Brain microvascular endothelial cell (primary cell): ENCODE measurements around the gene STRADA.

Source experiments
- DNase-seq: peaks from one replicate; pipeline ENCODE4 v3.0.0-alpha.2; 2020
- H3K27ac ChIP-seq: fragments of 250-450 bp; sonication (Bioruptor Pico); 2 replicates; pipeline ENCODE4 v1.5.1; 2020; ENCODE audit warnings: mild to moderate bottlenecking, moderate library complexity
- H3K27me3 ChIP-seq: fragments of 250-450 bp; sonication (Bioruptor Pico); replicated peaks from 2 replicates; pipeline ENCODE4 v1.5.1; 2020; ENCODE audit warnings: mild to moderate bottlenecking
- H3K36me3 ChIP-seq: fragments of 250-450 bp; sonication (Bioruptor Pico); replicated peaks from 2 replicates; pipeline ENCODE4 v1.5.1; 2020; ENCODE audit warnings: mild to moderate bottlenecking
- H3K4me3 ChIP-seq: 2 replicates; pipeline ENCODE4 v1.5.1; 2011; ENCODE audit warnings: low read depth, mild to moderate bottlenecking, control low read depth, low read length, moderate library complexity
- CTCF ChIP-seq: IDR thresholded peaks from 2 replicates; pipeline ENCODE4 v1.5.1; 2011; ENCODE audit warnings: low read depth, mild to moderate bottlenecking, moderate library complexity, low read length, control low read depth, inconsistent platforms; ENCODE audit errors: missing control alignments
- in situ Hi-C: cut with HindIII; loops from 2 replicates; pipeline ENCODE4 v1.10.0; 2017; ENCODE audit warnings: low sequenced_read_pairs, low pct_ligation_motif_present

The STRADA gene

DNA sequence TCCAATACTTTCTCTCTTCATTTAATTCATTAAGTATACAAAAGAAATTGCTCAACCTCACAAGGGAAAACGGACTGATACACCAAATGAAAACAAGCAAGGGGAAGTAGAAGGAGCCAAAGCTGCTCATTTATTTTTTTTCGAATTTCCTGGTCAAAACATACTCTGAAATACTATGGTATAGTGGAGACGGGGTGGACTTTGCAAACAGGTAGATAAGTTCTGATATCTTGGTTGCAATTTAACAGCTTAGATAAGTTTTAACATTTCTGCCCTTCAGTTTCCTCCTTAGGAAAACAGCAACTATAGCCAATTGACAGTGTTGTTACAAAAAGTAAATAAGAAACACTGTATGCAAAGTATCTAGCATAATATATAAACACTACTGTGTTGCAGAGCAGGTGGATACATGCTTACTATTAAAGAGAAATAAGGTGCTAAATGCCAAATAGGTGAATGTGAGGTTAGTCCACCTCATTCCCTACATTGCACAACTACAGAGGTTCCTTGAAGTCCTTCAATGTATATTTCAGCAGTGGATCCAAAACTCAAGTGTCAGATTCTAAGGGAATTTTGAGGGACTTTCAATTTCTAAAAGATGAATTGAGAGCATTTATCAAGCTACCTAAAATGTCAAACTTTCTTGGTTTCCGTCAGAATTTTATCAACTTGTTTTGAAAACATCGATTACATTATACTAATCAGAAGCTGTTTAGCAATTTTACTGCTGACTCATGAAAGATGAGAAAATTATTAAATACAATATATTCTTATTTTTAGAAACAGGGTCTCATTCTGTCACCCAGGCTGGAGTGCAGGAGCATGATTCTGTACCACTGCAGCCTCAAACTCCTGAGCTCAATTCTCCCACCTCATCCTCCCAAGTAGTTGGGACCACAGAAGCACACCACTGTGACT, 20.8 kb upstream of the STRADA start:
- H3K27me3 ChIP-seq = no peaks in the 10 kb centered on the region
- H3K36me3 ChIP-seq = peaks cover 48% of the 10 kb centered on the region
- H3K27ac ChIP-seq = no peak overlapping the region
- H3K4me3 ChIP-seq = no peak overlapping the region
- DNase-seq = no peak
- TF ChIP-seq CTCF = no peak
- in situ Hi-C loops = no loop called here

GRCh38 chr17:63760771-63761539, 19.4 kb upstream of the STRADA start:
- DNase-seq = no peak
- Histone ChIP-seq H3K27me3 (no peaks in the 10 kb centered on the region), H3K36me3 (peaks cover 60% of the 10 kb centered on the region), H3K27ac (no peak overlapping the region), H3K4me3 (no peak overlapping the region)
- no peak for TF ChIP-seq CTCF
- in situ Hi-C loops = no loop called here

- Histone ChIP-seq H3K27ac (no peak overlapping the region), H3K36me3 (peaks cover 58% of the 10 kb centered on the region)
- in situ Hi-C loops = no loop called here
Measured at GRCh38 chr17:63758428-63758827, 16.8 kb upstream of the STRADA start.

DNA sequence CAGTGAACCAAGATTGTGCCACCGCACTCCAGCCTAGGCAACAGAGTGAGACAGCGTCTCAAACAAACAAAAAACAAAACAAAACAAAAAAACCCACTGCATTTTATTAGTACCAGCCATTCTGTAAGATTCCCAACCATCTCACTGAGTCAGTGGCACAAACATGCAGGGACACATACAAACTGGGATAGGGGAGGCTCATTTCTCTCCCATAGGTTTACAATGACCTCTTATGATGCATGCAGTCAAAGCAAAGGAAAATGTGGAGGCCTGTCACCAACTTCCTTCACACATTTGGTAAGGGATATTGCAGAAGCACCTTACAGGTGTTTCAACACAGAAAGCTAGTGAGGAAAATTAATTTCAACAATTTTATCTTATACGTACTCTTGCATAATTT, 12.4 kb upstream of the STRADA start:
- in situ Hi-C loops = no loop called here
- DNase-seq = no peak

More at GRCh38 chr17:63758428-63758827, 16.8 kb upstream of the STRADA start:
- H3K27me3 ChIP-seq = no peaks in the 10 kb centered on the region
- TF ChIP-seq CTCF = no peak
- no peak for DNase-seq
- no peak overlapping the region for H3K4me3 ChIP-seq

GRCh38 chr17:63753215-63753614, 11.6 kb upstream of the STRADA start:
- Histone ChIP-seq H3K27me3 (no peaks in the 10 kb centered on the region), H3K4me3 (no peak overlapping the region), H3K36me3 (peaks cover 73% of the 10 kb centered on the region), H3K27ac (no peak overlapping the region)
- DNase-seq = no peak
- in situ Hi-C loops = no loop called here
- no peak for TF ChIP-seq CTCF

More for the DNA sequence above, 12.4 kb upstream of the STRADA start:
- Histone ChIP-seq H3K36me3 (peaks cover 73% of the 10 kb centered on the region), H3K4me3 (no peak overlapping the region), H3K27me3 (no peaks in the 10 kb centered on the region), H3K27ac (no peak overlapping the region)
- TF ChIP-seq CTCF = no peak
